HepG2 (cell line): ENCODE data around the gene ZNF786. TPM values are rescaled to one million over a fixed set of nuclear protein-coding genes. Genes with fewer than 3 reads are reported as not detected.
A peak's percentile ranks its signal among the peaks of the same experiment; 100 is the strongest.

Experiments used
- ASH2L ChIP-seq: fragments of 300-600, 200-600 bp; sonication (generic); IDR thresholded peaks from 2 replicates; pipeline ENCODE4 v1.7.0; 2017; ENCODE audit warnings: low read depth, mild to moderate bottlenecking, moderate library complexity, mixed read lengths, low read length; ENCODE audit not compliant: insufficient read length
- FOSL1 ChIP-seq: sonication (generic); formaldehyde crosslinking; IDR thresholded peaks from 2 replicates; pipeline ENCODE4 v1.9.0; 2021; ENCODE audit warnings: missing genetic modification reagents, borderline replicate concordance
- POLR2G ChIP-seq: fragments of 200-400 bp; formaldehyde crosslinking; IDR thresholded peaks from 2 replicates; pipeline ENCODE4 v1.6.1; 2018; ENCODE audit warnings: mild to moderate bottlenecking, low read depth, low read length, moderate library complexity
- ZFP37 ChIP-seq: sonication (generic); formaldehyde crosslinking; IDR thresholded peaks from 2 replicates; pipeline ENCODE4 v1.4.0; 2020; ENCODE audit warnings: missing genetic modification reagents, borderline replicate concordance
- ZNF20 ChIP-seq: sonication (generic); formaldehyde crosslinking; IDR thresholded peaks from 2 replicates; pipeline ENCODE4 v1.4.0; 2020; ENCODE audit warnings: mild to moderate bottlenecking, moderate library complexity, missing genetic modification reagents
- ZNF280D ChIP-seq: sonication (generic); formaldehyde crosslinking; IDR thresholded peaks from 2 replicates; pipeline ENCODE4 v1.5.1; 2020; ENCODE audit warnings: mild to moderate bottlenecking, missing genetic modification reagents
- ZNF724P ChIP-seq: sonication (generic); formaldehyde crosslinking; IDR thresholded peaks from 2 replicates; pipeline ENCODE4 v1.8.0; 2022; ENCODE audit warnings: missing genetic modification reagents, borderline replicate concordance
- ZNF740 ChIP-seq: sonication (generic); formaldehyde crosslinking; IDR thresholded peaks from 2 replicates; pipeline ENCODE4 v1.4.0; 2020; ENCODE audit warnings: missing genetic modification reagents
- polyA plus RNA-seq, 8 experiments: library from polyadenylated mRNA; depleted of rRNA in 3 of 8; stranded (reverse) in 7 of 8; unstranded in 1 of 8; fragments of >200 nt; fragmentation: Illumina TruSeq in 4 of 8; extraction: Trizol in 4 of 8; gene quantifications; 2 replicates each; pipeline versions ENCODE4 v1.2.1 to v1.2.3, GENCODE V29; 2011 to 2016; ENCODE audit warnings: low read depth in 4 of 8, missing spikeins in 1 of 8, mixed read lengths in 1 of 8; ENCODE audit not compliant: insufficient read depth in 1 of 8
- total RNA-seq, 5 experiments: library from RNA; depleted of rRNA; stranded (reverse); fragments of >200 nt; fragmentation: Illumina TruSeq; extraction: Trizol; gene quantifications; 2 replicates each; pipeline ENCODE4 v1.2.3, GENCODE V29; 2016; ENCODE audit warnings: low read depth in 1 of 5
- TF ChIP-seq, protein P1 (sequence below): sonication (generic); formaldehyde crosslinking; IDR thresholded peaks from 2 replicates; pipeline ENCODE4 v1.5.1; 2020; ENCODE audit warnings: missing genetic modification reagents, mild to moderate bottlenecking, borderline replicate concordance
- TF ChIP-seq, protein P2 (sequence below): sonication (generic); formaldehyde crosslinking; IDR thresholded peaks from 2 replicates; pipeline ENCODE4 v1.9.0; 2021; ENCODE audit warnings: mild to moderate bottlenecking, missing genetic modification reagents

Gene ZNF786
- total and polyA plus RNA-seq, 2 of the 13 experiments (the other 11 are each of a cell fraction or from before 2014, with no cell fraction given): 2.0 to 4.0 TPM

GRCh38 chr7:149125863-149126661 is 35.5 kb upstream of the ZNF786 start, which contains the start of gene ZNF425 (continued):
- TF ChIP-seq, protein P1, sequence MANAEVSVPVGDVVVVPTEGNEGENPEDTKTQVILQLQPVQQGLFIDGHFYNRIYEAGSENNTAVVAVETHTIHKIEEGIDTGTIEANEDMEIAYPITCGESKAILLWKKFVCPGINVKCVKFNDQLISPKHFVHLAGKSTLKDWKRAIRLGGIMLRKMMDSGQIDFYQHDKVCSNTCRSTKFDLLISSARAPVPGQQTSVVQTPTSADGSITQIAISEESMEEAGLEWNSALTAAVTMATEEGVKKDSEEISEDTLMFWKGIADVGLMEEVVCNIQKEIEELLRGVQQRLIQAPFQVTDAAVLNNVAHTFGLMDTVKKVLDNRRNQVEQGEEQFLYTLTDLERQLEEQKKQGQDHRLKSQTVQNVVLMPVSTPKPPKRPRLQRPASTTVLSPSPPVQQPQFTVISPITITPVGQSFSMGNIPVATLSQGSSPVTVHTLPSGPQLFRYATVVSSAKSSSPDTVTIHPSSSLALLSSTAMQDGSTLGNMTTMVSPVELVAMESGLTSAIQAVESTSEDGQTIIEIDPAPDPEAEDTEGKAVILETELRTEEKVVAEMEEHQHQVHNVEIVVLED (CRISPR knock-in tag): peak; percentile 80; the same call in 1 of the 2 replicates
- no peak for TF ChIP-seq ZFP37 (CRISPR knock-in tag)
- no peak; the same call in 1 of the 2 replicates for TF ChIP-seq ZNF740 (CRISPR knock-in tag)
- TF ChIP-seq POLR2G: peak; percentile 99
- peak; percentile 81 for TF ChIP-seq ASH2L
- peak; percentile 88; the same call in 1 of the 2 replicates for TF ChIP-seq ZNF280D (CRISPR knock-in tag)
- no peak; the same call in 1 of the 2 replicates for TF ChIP-seq ZNF20 (CRISPR knock-in tag)
- TF ChIP-seq, protein P2, sequence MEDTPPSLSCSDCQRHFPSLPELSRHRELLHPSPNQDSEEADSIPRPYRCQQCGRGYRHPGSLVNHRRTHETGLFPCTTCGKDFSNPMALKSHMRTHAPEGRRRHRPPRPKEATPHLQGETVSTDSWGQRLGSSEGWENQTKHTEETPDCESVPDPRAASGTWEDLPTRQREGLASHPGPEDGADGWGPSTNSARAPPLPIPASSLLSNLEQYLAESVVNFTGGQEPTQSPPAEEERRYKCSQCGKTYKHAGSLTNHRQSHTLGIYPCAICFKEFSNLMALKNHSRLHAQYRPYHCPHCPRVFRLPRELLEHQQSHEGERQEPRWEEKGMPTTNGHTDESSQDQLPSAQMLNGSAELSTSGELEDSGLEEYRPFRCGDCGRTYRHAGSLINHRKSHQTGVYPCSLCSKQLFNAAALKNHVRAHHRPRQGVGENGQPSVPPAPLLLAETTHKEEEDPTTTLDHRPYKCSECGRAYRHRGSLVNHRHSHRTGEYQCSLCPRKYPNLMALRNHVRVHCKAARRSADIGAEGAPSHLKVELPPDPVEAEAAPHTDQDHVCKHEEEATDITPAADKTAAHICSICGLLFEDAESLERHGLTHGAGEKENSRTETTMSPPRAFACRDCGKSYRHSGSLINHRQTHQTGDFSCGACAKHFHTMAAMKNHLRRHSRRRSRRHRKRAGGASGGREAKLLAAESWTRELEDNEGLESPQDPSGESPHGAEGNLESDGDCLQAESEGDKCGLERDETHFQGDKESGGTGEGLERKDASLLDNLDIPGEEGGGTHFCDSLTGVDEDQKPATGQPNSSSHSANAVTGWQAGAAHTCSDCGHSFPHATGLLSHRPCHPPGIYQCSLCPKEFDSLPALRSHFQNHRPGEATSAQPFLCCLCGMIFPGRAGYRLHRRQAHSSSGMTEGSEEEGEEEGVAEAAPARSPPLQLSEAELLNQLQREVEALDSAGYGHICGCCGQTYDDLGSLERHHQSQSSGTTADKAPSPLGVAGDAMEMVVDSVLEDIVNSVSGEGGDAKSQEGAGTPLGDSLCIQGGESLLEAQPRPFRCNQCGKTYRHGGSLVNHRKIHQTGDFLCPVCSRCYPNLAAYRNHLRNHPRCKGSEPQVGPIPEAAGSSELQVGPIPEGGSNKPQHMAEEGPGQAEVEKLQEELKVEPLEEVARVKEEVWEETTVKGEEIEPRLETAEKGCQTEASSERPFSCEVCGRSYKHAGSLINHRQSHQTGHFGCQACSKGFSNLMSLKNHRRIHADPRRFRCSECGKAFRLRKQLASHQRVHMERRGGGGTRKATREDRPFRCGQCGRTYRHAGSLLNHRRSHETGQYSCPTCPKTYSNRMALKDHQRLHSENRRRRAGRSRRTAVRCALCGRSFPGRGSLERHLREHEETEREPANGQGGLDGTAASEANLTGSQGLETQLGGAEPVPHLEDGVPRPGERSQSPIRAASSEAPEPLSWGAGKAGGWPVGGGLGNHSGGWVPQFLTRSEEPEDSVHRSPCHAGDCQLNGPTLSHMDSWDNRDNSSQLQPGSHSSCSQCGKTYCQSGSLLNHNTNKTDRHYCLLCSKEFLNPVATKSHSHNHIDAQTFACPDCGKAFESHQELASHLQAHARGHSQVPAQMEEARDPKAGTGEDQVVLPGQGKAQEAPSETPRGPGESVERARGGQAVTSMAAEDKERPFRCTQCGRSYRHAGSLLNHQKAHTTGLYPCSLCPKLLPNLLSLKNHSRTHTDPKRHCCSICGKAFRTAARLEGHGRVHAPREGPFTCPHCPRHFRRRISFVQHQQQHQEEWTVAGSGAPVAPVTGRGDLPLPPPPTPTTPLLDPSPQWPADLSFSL (CRISPR knock-in tag): no peak
- peak; percentile 40; the same call in 1 of the 2 replicates for TF ChIP-seq FOSL1
- TF ChIP-seq ZNF724P (CRISPR knock-in tag): peak; percentile 86; the same call in 1 of the 2 replicates
